ENCODE results near the gene THUMPD3.

The THUMPD3 gene

DNA sequence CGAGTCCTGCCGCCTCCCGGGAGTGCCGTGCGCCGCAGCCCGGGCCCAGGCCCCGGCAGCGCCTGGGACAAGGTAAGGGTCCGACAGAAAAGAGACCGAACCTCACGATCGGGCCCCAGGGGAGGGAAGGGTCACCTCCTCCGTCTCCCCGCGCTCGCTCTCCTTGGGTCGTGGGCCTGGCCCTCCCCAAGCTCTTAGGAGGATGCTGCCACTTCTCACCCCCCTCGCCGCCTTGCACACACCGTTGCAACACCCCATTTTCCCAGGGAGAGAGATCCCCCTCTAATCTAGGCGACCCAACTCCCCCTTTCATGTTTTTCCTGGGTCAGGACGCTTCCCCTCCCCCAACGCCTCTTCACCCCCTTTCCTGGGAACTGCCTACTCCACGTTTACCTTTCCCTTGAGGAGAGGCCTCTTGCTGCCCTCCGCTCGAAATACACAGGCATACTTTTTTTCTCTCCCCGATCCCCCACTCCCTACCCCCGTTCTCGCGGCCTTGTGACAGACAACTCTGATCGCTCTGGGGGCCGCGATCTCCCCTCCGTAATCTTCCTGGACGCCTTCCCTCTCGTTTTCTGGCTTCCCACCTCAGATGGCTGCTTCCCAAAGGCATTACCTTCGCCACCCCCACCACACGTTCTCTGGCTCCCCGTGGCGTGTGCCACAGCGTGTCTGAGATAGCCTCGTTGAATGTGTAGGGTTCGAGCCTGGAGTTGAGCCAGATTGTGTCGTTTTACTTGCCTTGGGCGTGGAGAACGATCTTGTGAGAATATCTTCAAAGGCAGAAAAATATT lies 35.2 kb downstream of the THUMPD3 start:
- Histone ChIP-seq H3K4me3 (ENCODE audit: low read length, poor library complexity, severe bottlenecking) (peak overlapping the region; percentile 81), H4K20me1 (ENCODE audit: insufficient read depth, low read length, poor library complexity, severe bottlenecking) (peaks cover 83% of the 10 kb centered on the region), H3K36me3 (ENCODE audit: insufficient read depth, low read length) (peaks cover 17% of the 10 kb centered on the region; the same call in 1 of the 2 replicates), H3K27me3 (ENCODE audit: insufficient read depth, low read length, poor library complexity, severe bottlenecking) (peaks cover 5% of the 10 kb centered on the region), H2AFZ (ENCODE audit: low read length) (no peak overlapping the region), H3K4me1 (ENCODE audit: insufficient read depth, low read length, poor library complexity, severe bottlenecking) (peaks cover 52% of the 10 kb centered on the region), H3K79me2 (ENCODE audit: insufficient read depth, low read length) (peaks cover 85% of the 10 kb centered on the region), H3K4me2 (ENCODE audit: low read depth, low read length, poor library complexity, severe bottlenecking) (peak overlapping the region; percentile 96), H3K9me2 (replicated peaks; ENCODE audit: low read depth, low read length) (no peaks in the 10 kb centered on the region), H3F3A (ENCODE audit: low read depth) (peaks cover 6% of the 10 kb centered on the region; the same call in 1 of the 2 replicates), H3K9ac (ENCODE audit: low read depth, low read length, poor library complexity, severe bottlenecking) (peak overlapping the region; percentile 98), H3K9me3 (ENCODE audit: insufficient read depth, low read depth, low read length) (no peaks in the 10 kb centered on the region)
- no peak for TF ChIP-seq EZH2phosphoT487 (IDR thresholded peaks at IDR 0.05; ENCODE audit: borderline replicate concordance)
- TF ChIP-seq, protein P1, sequence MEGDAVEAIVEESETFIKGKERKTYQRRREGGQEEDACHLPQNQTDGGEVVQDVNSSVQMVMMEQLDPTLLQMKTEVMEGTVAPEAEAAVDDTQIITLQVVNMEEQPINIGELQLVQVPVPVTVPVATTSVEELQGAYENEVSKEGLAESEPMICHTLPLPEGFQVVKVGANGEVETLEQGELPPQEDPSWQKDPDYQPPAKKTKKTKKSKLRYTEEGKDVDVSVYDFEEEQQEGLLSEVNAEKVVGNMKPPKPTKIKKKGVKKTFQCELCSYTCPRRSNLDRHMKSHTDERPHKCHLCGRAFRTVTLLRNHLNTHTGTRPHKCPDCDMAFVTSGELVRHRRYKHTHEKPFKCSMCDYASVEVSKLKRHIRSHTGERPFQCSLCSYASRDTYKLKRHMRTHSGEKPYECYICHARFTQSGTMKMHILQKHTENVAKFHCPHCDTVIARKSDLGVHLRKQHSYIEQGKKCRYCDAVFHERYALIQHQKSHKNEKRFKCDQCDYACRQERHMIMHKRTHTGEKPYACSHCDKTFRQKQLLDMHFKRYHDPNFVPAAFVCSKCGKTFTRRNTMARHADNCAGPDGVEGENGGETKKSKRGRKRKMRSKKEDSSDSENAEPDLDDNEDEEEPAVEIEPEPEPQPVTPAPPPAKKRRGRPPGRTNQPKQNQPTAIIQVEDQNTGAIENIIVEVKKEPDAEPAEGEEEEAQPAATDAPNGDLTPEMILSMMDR (conservative IDR thresholded peaks at IDR 0.05; ENCODE audit: low read length) = no peak

DNA sequence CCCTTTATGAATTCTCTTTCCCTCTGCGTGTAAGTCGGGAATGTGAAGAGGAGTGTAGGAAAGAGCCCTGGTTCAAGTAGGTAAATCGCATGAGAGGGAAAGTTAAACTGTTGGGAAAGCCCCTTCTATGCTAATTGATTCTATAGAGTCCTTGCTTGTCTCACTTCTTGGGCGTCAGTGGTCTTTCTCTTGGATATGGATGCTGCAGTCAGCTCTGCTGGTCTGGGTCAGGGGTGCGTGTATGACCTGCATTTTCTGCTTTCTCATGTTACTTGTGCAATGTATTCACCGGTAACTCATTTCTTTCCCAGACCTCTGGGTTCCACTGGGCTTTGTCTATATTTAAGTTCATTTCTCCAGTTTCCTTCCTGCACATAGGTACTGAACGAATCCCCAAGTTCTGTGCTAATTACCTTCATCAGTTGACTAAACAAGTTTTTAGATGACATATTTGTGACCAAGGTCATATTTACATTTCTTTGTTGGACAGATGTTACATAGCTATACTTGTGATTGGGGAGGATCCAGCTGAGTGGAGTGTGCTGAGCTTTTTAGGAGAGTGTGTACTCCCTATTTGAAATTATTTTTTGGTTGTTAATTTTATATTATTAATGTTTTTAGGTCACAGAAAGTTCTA lies 36.0 kb downstream of the THUMPD3 start:
- Histone ChIP-seq H4K20me1 (ENCODE audit: insufficient read depth, low read length, poor library complexity, severe bottlenecking) (peaks cover 83% of the 10 kb centered on the region), H3K27me3 (ENCODE audit: insufficient read depth, low read length, poor library complexity, severe bottlenecking) (peaks cover 5% of the 10 kb centered on the region), H3K4me3 (ENCODE audit: low read length, poor library complexity, severe bottlenecking) (peak overlapping the region; percentile 81), H3K9me3 (ENCODE audit: insufficient read depth, low read depth, low read length) (no peaks in the 10 kb centered on the region), H3K79me2 (ENCODE audit: insufficient read depth, low read length) (peaks cover 85% of the 10 kb centered on the region), H3K36me3 (ENCODE audit: insufficient read depth, low read length) (peaks cover 11% of the 10 kb centered on the region; the same call in 1 of the 2 replicates), H2AFZ (ENCODE audit: low read length) (no peak overlapping the region), H3K4me1 (ENCODE audit: insufficient read depth, low read length, poor library complexity, severe bottlenecking) (peaks cover 53% of the 10 kb centered on the region), H3K9ac (ENCODE audit: low read depth, low read length, poor library complexity, severe bottlenecking) (peak overlapping the region; percentile 98), H3F3A (ENCODE audit: low read depth) (peaks cover 6% of the 10 kb centered on the region; the same call in 1 of the 2 replicates), H3K9me2 (replicated peaks; ENCODE audit: low read depth, low read length) (no peaks in the 10 kb centered on the region), H3K4me2 (ENCODE audit: low read depth, low read length, poor library complexity, severe bottlenecking) (peak overlapping the region; percentile 96)
- TF ChIP-seq EZH2phosphoT487 (IDR thresholded peaks at IDR 0.05; ENCODE audit: borderline replicate concordance) = no peak
- TF ChIP-seq, protein P1 (conservative IDR thresholded peaks at IDR 0.05; ENCODE audit: low read length) = no peak

DNA sequence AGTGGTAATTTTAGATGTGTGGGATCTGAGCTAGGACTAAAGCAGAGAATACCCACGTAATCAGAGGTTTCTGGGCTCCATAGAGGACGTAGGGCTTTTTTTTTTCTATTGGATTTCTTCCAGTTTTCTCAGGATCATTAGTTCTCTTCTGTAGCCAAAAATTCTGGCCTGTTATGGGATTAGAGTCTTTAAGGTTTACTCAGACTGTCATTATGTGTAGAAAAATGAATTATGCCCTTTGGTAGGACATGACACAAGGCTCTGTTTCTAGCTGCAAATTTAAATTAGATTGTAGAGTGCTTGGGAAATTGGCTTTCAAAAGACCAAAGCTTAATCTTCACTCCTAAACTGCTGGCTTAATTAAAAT lies 36.5 kb downstream of the THUMPD3 start:
- H3K36me3 ChIP-seq (ENCODE audit: insufficient read depth, low read length) = peaks cover 6% of the 10 kb centered on the region; the same call in 1 of the 2 replicates
- peaks cover 53% of the 10 kb centered on the region for H3K4me1 ChIP-seq (ENCODE audit: insufficient read depth, low read length, poor library complexity, severe bottlenecking)
- no peak for TF ChIP-seq EZH2phosphoT487 (IDR thresholded peaks at IDR 0.05; ENCODE audit: borderline replicate concordance)
- TF ChIP-seq, protein P1 (conservative IDR thresholded peaks at IDR 0.05; ENCODE audit: low read length) = no peak
- H3K4me2 ChIP-seq (ENCODE audit: low read depth, low read length, poor library complexity, severe bottlenecking) = peak overlapping the region; percentile 96
- H3K9me3 ChIP-seq (ENCODE audit: insufficient read depth, low read depth, low read length) = no peaks in the 10 kb centered on the region
- no peak overlapping the region for H2AFZ ChIP-seq (ENCODE audit: low read length)
- H3K79me2 ChIP-seq (ENCODE audit: insufficient read depth, low read length) = peaks cover 85% of the 10 kb centered on the region
- H3F3A ChIP-seq (ENCODE audit: low read depth) = peaks cover 6% of the 10 kb centered on the region; the same call in 1 of the 2 replicates
- peaks cover 5% of the 10 kb centered on the region for H3K27me3 ChIP-seq (ENCODE audit: insufficient read depth, low read length, poor library complexity, severe bottlenecking)
- H3K4me3 ChIP-seq (ENCODE audit: low read length, poor library complexity, severe bottlenecking) = peak overlapping the region; percentile 81
- H3K9ac ChIP-seq (ENCODE audit: low read depth, low read length, poor library complexity, severe bottlenecking) = peak overlapping the region; percentile 98
- no peaks in the 10 kb centered on the region for H3K9me2 ChIP-seq (replicated peaks; ENCODE audit: low read depth, low read length)
- H4K20me1 ChIP-seq (ENCODE audit: insufficient read depth, low read length, poor library complexity, severe bottlenecking) = peaks cover 83% of the 10 kb centered on the region
